GM18507 (cell line): ENCODE results near the gene RAX.
A peak's percentile ranks its signal among the peaks of the same experiment; 100 is the strongest.

Experiments
- DNase-seq: peaks from one replicate; pipeline ENCODE4 v3.0.0; 2011; ENCODE audit warnings: low read depth; ENCODE audit not compliant: insufficient read length; ENCODE audit errors: extremely low spot score
- FAIRE-seq: peaks from 2 replicates; lab custom pipeline; 2011; peaks lifted over from hg19 to GRCh38; lab: Jason Lieb, UNC

Gene RAX

GRCh38 chr18:59272891-59273758, at the start of gene RAX:
Gene RAX, minus strand, starts transcription at chr18:59273454. Its CDS starts 248 bp downstream, at chr18:59273206.
- DNase-seq (peak; percentile 30), FAIRE-seq (no peak)

GRCh38 chr18:59318460-59319050, 45.3 kb upstream of the RAX start, which contains the start of gene CPLX4:
Gene CPLX4, minus strand, starts transcription at chr18:59318649. Its CDS starts 187 bp downstream, at chr18:59318462.
- FAIRE-seq, result no peak

GRCh38 chr18:59311631-59312030, 38.4 kb upstream of the RAX start:
- DNase-seq (no peak), FAIRE-seq (no peak)

More at GRCh38 chr18:59318460-59319050, 45.3 kb upstream of the RAX start, which contains the start of gene CPLX4:
- DNase-seq, result no peak

- no peak for DNase-seq
- FAIRE-seq, result no peak
Measured at GRCh38 chr18:59308938-59309260, 35.6 kb upstream of the RAX start.

GRCh38 chr18:59308248-59308937, 35.1 kb upstream of the RAX start:
- FAIRE-seq, result peak; percentile 52
- DNase-seq, result peak; percentile 58

GRCh38 chr18:59306640-59307039, 33.4 kb upstream of the RAX start:
- no peak for FAIRE-seq
- DNase-seq, result no peak

GRCh38 chr18:59305295-59305694, 32.0 kb upstream of the RAX start:
- no peak for DNase-seq
- no peak for FAIRE-seq

- DNase-seq (no peak), FAIRE-seq (no peak)
Measured at GRCh38 chr18:59303656-59304195, 30.5 kb upstream of the RAX start.

- DNase-seq (no peak), FAIRE-seq (no peak)
Measured at GRCh38 chr18:59303006-59303405, 29.8 kb upstream of the RAX start.

GRCh38 chr18:59301929-59302328, 28.7 kb upstream of the RAX start:
- DNase-seq (no peak), FAIRE-seq (no peak)

GRCh38 chr18:59300676-59301285, 27.5 kb upstream of the RAX start:
- FAIRE-seq (no peak), DNase-seq (no peak)

GRCh38 chr18:59298871-59299270, 25.6 kb upstream of the RAX start:
- no peak for FAIRE-seq
- DNase-seq, result no peak

GRCh38 chr18:59293317-59293716, 20.1 kb upstream of the RAX start:
- DNase-seq, result no peak
- FAIRE-seq, result no peak

- FAIRE-seq (no peak), DNase-seq (no peak)
Measured at GRCh38 chr18:59286341-59286740, 13.1 kb upstream of the RAX start.

- FAIRE-seq, result no peak
- DNase-seq, result no peak
Measured at GRCh38 chr18:59282341-59282740, 9.1 kb upstream of the RAX start.

- DNase-seq (no peak), FAIRE-seq (no peak)
Measured at GRCh38 chr18:59279722-59280121, 6.5 kb upstream of the RAX start.

- FAIRE-seq, result no peak
- DNase-seq, result no peak
Measured at GRCh38 chr18:59279193-59279592, 5.9 kb upstream of the RAX start.

GRCh38 chr18:59278793-59279192, 5.5 kb upstream of the RAX start:
- no peak for FAIRE-seq
- no peak for DNase-seq

GRCh38 chr18:59276047-59276446, 2.8 kb upstream of the RAX start:
- DNase-seq (no peak), FAIRE-seq (no peak)
